ENCODE measurements around the gene GP1BB. TPM values are rescaled to one million over a fixed set of nuclear protein-coding genes. Genes with fewer than 3 reads are reported as not detected.
"Not testable (repeated sequence)": the region's sequence is repeated elsewhere in the genome, so short reads cannot be mapped to it uniquely, and the experiment has no call there.

Gene GP1BB
- total RNA-seq, 1 donor from 2014 or later, result 51.2 TPM

DNA sequence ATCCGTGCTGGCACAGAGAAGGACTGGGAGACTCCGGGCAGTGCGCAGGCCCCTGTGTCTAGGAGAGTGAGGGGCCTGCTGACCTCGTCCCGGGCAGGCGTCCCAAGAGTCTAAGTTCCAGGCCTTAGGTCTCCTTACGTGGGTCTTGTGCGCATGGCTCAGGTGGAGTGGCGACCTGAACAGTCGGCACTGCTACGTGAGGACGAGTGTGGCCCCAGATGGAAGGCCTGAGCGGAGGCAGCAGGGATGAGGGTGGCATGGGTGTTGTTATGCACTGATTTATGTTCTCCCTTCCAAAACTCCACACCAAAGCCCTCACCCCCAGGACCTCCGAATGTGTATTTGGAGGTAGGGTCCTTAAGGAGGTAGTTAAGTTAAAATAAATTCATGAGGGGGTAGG lies 29.8 kb upstream of the GP1BB start:
- no peak for DNase-seq (ENCODE audit: low read depth)

DNA sequence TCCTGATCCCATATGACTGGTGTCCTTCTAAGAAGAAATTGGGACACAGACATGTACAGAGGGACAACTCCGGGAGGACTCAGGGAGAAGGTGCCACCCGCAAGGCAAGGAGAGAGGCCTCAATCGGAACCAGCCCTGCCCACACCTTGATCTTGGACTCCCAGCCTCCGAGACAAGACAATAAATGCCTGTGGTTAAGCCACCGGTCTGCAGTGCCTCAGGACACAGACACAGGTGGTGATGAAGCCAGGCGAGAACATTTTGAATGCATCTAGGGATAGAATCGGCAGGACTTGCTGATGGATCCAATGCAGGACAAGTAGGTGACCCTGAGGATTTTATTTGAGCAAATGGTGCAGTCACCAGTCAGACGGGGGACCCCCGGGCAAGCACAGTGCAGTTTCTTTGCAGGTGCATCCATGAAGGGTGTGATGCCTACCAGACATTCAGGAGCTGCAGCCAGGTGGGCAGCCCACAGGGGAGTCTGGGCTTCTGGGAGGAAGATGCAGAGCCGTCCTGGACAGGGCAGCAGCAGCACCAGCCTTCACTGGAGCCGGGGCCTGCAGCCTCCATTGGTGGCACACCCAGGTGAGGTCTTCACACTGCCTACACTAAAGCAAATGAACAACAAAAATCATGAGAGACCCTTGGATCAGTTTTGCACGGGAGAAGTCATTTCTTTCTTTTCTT lies 29.2 kb upstream of the GP1BB start:
- DNase-seq (ENCODE audit: low read depth), result no peak

DNA sequence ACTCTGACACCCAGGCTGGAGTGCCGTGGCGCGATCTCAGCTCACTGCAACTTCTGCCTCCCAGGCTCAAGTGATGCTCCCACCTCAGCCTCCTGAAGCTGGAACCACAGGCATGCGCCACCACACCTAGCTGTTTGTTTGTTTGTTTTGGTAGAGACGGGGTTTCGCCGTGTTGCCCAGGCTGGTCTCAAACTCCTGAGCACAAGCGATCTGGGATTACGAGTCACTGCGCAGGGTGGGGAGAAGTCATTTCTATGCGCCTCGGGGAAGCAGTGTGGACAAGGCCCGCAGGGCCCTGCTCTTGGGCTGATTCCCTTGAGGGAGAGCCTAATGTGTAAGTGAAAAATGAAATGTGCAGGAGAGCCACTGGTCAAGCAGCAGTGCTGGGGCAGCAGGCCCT lies 28.6 kb upstream of the GP1BB start:
- DNase-seq (ENCODE audit: low read depth), result no peak

DNA sequence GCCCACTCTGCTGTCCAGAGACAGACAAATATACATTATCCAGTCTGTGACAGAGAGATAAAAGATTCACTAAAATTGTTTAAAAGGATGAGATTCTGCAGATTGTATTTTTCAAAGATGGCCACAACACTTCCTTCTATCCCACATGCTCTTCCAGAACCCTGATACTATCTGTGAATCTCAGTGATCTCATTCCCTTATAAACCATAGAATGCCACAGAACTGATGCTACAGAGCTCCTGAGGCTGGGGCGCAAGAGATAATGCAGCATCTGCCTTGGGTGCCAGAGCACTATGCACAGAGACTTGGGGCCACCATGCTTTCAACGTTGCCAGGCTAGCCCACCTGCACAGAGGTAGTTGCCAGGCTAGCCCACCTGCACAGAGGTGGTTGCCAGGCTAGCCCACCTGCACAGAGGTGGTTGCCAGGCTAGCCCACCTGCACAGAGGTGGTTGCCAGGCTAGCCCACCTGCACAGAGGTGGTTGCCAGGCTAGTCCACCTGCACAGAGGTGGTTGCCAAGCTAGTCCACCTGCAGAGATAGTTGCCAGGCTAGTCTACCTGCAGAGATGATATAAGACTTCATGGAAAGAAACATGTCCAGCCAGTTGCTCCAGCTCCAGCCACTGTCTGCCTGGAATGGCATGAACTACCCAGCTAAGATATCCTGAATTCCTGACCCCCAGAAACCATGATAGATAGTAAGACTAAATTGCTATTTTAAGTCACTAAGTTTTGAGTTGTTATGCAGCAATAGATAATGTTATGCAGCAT lies 26.6 kb upstream of the GP1BB start:
- no peak for DNase-seq (ENCODE audit: low read depth)

DNA sequence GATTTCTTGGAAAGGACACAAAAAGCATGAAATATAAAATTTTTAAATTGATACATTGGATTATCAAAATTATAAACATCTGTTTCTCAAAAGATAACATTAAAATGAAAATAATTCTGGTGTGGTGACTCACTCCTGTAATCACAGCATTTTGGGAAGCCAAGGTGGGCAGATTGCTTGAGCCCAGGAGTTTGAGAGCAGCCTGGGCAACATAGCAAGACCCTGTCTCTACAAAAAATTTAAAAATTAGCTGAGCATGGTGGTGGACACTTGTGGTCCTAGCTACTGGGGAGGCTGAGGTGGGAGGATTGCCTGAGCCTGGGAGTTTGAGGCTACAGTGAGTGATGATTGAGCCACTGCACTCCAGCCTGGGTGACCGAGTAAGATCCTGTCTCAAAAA lies 25.5 kb upstream of the GP1BB start:
- not testable (repeated sequence) for DNase-seq (ENCODE audit: low read depth)

DNA sequence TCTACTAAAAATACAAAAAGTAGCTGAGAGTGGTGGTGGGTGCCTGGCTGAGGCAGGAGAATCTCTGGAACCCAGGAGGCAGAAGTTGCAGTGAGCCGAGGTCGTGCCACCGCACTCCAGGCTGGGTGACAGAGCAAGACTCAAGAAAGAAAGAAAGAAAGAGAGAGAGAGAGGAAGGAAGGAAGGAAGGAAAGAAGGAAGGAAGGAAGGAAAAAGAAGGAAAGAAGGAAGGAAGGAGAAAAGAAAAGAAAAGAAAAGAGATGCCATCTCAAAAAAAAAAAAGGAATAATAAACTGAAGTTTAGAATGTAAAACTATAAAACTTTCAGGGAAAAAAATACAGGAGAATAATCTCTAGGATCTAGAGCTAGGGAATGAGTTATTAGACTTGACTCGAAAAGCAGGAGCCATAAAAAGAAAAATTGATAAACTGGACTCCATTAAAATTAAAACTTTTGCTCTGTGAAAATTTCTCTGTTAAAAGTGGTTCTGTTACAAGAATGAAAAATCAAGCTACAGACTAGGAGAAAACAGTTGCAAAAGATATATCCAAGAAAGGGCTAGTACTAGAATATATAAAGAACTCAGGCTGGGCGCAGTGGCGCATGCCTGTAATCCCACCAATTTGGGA lies 22.4 kb upstream of the GP1BB start:
- no peak for DNase-seq (ENCODE audit: low read depth)

DNA sequence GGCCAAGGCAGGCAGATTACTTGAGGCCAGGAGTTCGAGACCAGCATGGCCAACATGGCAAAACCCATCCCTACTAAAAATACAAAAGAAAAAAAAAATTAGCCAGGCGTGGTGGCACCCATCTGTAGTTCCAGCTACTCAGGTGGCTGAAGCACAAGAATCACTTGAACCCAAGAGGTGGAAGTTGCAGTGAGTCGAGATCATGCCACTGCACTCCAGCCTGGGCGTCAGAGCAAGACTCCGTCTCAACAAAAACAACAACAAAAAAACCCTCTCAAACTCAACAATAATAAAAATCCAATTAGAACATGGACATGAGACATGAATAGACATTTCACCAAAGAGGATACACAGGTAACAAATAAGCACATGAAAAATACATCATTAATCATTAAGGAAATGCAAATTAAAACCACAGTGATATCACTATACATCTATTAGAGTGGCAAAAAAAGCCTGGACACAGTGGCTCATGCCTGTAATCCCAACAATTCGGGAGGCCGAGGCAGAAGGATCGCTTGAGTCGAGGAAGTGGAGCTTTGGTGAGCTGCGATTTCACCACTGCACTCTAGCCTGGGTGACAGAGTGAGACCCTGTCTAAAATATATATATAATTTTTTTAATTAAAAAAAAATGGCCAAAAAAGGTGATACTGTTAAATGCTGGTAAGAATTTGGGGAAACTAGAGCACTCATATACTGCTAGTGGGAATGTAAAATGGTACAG lies 21.8 kb upstream of the GP1BB start:
- no peak for DNase-seq (ENCODE audit: low read depth)

DNA sequence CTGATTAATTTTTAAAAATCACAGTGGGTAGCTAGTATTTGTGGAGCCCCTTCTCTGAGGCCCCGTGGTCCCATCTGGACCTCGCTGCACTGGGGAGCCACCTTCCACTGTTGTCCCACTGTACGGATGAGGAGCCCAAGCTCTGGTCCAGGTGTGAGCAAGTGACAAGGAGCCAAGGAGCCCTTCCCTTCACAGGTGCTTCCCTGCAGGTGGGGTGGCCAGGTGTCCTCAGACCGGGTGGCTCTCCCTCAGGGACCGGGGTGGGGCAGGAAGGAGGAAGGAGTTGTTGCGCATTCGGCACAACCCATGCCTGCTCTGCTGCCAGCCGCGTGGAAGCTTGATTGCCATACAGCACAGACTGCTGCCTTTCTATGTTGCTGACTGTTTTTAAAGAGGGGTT lies 19.5 kb upstream of the GP1BB start:
- DNase-seq (ENCODE audit: low read depth), result no peak

DNA sequence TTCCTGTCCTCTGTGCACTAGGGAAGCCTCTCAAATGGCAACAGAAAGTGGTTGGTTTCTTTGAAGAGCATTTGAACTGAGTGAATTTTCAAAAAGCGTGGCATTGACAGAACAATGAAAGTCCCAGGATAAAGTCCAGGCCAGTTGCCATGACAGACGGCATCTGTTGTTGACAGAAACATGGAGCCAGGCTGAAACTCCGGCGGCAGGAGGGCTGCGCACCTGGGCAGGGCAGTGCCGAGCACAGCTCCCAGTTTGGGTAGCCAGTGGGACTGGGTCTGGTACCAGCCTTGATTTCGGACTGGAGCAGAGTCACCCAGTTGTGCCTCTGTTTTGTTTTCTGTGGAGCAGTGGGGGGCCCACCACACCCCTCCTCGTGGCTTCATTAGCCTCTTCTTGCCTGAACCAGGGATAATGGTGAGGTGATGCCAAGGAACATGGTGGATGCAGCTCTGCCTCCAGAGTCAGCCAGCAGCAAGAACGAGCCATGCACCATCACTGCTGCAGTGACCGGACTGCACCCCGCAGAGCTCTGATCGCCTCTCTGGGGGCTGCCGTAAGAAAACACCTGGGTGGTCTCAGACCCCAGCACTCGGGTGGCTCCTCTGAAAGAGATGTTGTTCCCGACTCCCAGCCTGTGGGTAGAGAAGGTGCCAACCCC lies 18.9 kb upstream of the GP1BB start:
- no peak for DNase-seq (ENCODE audit: low read depth)

DNA sequence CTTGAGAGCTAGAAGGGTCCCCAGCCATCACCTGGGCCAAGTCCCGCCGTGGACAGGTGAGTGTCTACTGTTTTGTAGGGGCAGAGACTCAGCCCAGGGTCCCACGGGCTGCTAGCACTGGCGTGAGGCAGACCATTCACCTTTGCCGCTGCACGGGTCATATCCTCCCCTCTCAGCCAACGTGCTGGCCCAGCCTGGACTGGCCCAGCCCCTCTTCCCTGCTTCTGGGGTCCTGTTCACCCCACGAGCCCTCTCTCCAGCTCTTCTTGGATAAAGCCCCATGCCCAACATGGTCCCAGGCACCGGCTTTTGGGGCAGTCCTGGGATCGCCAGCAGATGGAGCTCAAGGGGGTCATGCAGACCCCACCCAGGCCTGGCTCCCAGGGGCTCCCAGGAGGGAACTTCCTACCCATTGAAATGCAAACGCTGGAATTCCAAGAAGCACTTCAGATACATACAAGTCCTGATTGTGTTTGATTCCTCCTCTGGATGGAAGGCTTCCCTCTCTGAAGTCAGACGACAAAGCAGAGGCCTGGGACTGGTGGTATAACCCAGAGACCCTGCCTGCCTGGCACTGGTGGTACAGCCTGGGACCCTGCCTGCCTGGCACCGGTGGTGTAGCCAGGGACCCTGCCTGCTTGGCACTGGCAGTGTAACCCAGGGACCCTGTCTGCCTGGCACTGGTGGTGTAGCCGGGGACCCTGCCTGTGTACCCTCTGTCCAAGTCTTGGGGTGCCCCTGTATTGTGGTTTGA lies 18.0 kb upstream of the GP1BB start:
- DNase-seq (ENCODE audit: low read depth), result no peak

DNA sequence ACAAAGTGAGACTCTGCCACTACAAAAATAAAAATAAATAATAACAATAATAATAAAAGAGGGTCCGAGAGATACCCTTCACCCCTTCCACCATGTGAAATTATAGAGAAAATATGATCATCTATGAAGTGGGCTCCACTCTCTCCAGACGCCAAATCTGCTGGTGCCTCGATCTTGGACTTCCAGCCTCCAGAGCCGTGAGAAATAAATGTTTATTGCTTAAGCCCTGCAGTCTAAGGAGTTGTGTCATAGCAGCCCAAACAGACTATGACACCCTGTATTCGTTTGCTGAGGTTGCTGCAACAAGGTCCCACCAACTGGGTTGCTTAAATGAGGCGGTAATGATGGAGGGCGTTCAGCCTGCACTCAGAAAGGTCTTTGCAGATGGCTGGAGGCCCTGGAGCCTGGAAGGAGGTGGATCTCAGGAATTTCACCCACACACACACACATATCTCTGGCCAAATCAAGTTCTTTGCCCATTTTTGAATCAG lies 16.6 kb upstream of the GP1BB start:
- DNase-seq (ENCODE audit: low read depth), result no peak

DNA sequence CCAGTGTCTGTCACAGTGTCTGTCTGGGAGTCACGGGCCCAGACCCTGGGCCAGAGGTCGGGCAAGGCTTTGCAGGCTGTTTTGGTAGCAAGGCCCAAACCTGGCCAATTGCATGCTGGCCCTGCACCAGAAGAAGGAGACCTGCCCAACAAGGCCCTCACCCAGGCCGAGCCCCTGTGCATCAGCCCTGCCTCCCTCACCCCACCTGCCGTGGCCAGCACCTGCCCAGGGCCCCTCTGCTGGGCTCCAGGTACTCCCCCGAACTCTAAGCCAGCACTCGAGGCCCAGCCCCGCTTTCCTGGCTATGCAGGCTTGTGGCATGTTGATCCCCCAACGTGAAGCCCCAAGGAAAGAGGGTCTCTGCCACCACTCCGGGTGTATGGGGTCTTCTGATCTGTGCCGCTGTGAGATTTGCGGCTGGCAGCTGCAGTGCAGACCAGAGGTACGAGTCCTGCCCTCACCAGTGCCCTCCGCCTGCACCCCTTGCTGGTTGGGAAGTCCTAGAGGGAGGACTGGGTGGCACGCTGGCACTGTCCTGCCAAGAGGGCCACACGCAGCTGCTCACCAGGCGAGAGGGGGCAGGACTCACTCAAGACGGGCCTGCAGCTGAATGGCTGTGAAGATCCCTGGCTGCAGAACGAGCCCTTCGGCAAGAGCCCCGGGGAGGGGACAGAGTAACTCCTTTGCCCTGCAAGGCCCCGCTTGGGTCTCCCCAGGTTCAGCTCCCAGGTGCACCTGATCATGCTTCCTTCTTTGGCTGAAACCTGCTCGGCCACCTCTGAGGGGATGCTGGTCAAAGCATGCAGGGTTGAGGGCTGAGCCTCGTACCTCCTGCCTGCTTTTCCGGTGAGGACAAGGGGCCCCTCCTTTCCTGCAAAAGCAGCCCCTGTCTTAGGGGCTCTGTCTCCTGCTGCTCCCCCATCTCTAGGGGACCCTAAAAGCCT lies 15.7 kb upstream of the GP1BB start:
- DNase-seq (ENCODE audit: low read depth), result no peak

DNA sequence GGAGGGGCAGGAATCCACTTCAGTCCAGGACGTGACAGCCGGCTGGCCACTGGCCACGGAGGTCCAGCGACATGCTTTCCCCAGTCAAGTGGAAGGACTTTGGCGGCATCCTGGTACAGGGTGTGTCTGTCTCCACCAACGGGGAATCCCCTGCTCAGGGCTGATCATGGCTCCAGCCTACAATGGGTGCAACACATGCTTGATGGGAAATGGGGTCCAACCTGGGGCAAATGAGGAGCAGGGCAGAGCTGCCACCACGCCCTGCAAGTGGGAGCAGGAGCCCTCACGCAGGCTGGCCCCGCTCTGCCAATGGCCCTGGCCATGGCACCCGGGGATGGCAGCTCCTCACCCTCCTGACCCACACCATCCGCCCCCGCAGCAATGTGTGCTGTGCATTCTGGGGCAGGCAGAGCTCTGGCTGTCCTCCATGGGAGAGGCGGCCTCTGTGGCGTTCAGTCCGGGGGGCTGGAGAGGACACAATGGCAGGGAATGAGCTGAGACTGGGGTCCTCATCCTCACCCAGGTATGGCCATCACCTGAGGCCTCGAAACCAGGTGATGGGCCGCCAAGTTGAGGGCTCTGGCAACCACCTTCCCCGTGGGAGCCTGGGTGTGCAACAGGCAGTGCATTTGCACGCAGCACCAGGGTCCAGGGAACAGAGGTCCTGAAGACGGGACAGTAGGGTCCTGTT lies 14.9 kb upstream of the GP1BB start:
- DNase-seq (ENCODE audit: low read depth), result no peak

DNA sequence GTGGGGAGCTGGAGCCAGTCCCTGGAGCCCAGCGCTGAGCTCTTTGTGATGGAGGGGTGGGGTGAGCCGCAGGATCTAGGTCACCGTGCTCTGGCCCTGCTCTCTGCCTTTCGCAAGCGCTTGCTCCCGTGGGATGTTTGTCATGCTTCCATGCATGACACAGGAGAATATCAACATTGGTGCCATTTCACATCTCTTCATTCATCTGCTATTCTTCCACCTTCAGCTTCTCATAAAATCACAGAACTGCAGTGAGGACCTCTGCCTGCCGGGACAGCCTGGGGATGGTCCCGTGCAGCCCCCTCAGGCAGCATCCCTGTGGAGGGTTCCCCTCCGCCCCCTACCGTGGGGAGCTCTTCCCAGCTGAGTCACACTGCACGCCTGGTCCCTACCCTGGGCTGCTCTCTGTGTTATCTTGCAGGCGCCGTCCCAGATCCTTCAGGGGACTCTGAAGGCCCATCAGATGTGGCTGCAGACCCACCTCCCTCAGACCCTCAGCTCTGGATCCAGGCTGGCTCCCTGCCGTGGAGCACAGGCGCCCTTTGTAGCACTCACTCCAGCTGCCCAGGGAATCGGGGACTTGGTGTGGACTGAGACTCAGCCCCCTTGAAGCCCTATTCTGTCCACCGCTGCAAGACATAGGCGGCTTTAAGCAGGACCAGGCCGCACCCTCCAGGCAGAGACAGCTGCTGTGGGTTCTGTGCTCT lies 14.1 kb upstream of the GP1BB start:
- peak; percentile 33 for DNase-seq (ENCODE audit: low read depth)

DNA sequence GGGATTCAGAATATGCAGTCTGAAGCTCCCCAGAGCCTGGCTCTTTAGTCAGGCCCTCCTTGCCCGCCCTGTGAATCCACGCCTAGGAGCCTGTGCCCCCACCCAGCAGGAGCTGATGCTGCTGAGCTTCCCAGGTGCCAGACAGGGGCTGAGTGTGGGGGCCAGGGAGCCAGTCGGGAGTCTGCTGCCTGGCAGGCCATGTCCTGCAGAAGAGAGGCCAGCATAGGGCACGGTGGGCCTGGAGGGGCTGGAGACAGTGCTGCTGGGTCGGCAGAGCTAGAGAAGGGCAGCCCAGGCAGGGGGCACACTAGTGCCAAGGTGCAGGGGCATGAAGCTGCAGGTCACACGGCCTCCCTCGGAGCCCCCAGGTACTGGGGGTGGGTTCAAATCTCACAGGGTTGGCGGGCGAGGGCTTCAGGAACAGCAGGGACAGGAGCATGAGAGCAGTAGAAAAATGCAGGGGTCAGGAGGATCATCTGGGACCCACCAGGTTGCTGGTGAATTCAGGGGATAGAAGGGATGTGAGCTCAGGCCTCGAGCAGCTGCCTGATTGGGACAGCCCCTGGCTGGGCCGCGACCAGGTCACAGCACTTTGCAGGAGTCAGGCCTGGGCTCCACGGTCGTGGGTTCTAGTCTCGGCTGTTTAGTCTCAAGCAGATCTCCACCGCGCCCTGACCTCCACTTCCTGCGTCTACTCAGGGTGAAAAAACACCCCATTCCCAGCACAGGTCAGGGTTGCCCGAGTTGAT lies 13.1 kb upstream of the GP1BB start:
- DNase-seq (ENCODE audit: low read depth), result no peak

DNA sequence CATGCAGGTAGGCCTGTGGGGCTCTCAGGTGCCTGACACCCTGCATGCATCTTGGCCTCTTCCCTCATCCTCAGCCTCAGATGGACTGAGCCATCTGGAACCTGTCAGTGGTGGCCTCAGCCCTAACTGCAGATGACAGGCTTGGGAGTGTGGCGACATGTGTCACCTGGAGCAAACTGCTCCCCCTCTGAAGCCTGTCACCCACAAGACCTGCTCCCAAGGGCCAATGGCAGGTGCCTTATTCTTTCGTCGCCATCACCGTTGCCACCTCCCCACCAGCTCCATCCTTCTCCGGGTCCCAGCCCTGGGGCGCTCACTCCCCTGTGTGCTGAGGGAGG lies 12.6 kb upstream of the GP1BB start:
- DNase-seq (ENCODE audit: low read depth), result no peak

DNA sequence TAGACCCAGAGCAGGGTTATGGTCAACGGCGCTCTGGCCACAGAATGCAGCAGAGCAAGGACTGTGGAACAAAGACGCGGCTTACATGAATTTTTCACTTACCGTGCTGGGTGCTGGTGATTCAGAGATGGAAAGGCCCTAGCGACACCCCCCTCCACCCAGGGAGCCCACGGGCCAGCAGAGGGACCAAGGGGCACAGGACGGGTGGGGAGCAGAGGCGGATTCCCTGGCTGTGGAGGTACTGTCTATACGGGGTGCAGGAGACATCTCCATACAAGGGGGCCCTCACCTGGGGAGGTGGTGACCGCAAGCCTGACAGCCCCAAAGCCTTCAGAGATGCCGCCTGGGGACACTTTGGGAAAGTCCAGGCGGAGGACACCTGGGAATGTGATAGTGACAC lies 10.1 kb upstream of the GP1BB start:
- DNase-seq (ENCODE audit: low read depth), result no peak
